ENCODE measurements around the gene ST3GAL2.

DNA sequence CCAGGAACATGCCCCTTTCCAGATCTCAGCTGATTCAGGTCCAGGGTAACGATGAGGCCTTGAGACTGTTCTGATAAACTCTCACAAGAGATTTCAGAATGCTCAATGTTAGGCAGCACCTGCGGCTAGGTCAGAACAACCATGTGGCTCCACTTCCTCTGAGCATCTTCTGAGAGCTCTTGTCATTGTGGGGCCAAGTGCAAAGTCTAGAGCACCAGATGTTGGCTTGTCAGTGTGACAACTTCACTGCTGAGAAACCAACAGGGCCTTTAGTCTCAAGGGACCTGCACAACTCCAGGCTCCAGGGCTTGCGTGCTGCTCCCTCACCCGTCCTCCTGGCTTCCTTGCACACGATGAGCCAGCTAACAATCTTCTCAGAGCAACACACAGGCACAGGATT, 44.5 kb upstream of the ST3GAL2 start:
- TF ChIP-seq POLR2A (IDR thresholded peaks at IDR 0.05; ENCODE audit: low read depth, low read length), result no peak
- no peak for TF ChIP-seq POLR2AphosphoS5 (IDR thresholded peaks at IDR 0.05; ENCODE audit: low read depth, low read length)
